Upper lobe of left lung (tissue), 4 donors: ENCODE measurements around the gene PRKAA1.

ENCODE experiments used
- CTCF ChIP-seq, 6 experiments: fragments of 450-650 bp in 4 of 6; fragments of 200-600 bp in 2 of 6; sonication (generic) in 2 of 6; IDR thresholded peaks; one replicate each; pipeline ENCODE4 v1.5.1; 2016 to 2019; ENCODE audit warnings: antibody characterized with exemption in 6 of 6
- POLR2A ChIP-seq, 4 donors: fragments of 450-650 bp; IDR thresholded peaks; one replicate each; pipeline ENCODE4 v1.5.1; 2016 to 2017; ENCODE audit warnings: antibody characterized with exemption in 4 of 4, mild to moderate bottlenecking in 2 of 4

- TF ChIP-seq POLR2A (IDR thresholded peaks at IDR 0.05) (no peak), CTCF (IDR thresholded peaks at IDR 0.05) (no peak)
Observed at GRCh38 chr5:40826489-40827187, 28.5 kb upstream of the PRKAA1 start.
